NB4 (cell line): ENCODE data around the gene FAM204A.

Experiments
- DNase-seq: peaks from one replicate; pipeline ENCODE4 v3.0.0; 2010; ENCODE audit warnings: low read depth
- H3K4me3 ChIP-seq: one replicate; pipeline ENCODE4 v1.5.1; 2011; ENCODE audit warnings: mild to moderate bottlenecking, low read depth, low read length, moderate library complexity
- MYC ChIP-seq: IDR thresholded peaks from 2 replicates; pipeline ENCODE4 v1.6.1; 2011; ENCODE audit warnings: low read depth, low read length
- POLR2A ChIP-seq: IDR thresholded peaks from 2 replicates; pipeline ENCODE4 v1.6.1; 2011; ENCODE audit warnings: mild to moderate bottlenecking; ENCODE audit not compliant: insufficient read length; ENCODE audit errors: extremely low read depth
- TF ChIP-seq, protein P1 (sequence below): IDR thresholded peaks from one replicate; pipeline ENCODE4 v1.5.1; 2012; ENCODE audit warnings: low read depth, low read length
- TF ChIP-seq, protein P2 (sequence below): IDR thresholded peaks from 2 replicates; pipeline ENCODE4 v1.6.1; 2011; ENCODE audit warnings: low read depth, low read length

FAM204A gene

DNA sequence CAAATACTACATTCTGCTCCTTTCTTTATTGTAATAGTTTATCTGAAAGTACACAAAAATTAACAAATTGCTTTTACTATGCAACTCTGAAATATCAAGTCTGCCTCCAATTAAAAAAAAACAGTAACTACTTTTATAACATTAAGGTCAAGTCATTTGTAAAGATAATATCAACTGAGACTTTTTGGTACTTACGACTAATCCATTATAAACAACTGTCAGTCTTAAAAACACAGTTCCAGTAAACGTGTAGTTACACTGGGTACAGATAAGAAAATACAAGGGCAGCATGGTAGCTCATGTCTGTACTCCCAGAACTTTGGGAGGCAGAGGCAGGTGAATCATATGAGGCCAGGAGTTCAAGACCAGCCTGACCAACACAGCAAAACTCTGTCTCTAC is 32.2 kb downstream of the FAM204A start:
- H3K4me3 ChIP-seq, result no peak overlapping the region
- no peak for DNase-seq
- TF ChIP-seq, protein P1, sequence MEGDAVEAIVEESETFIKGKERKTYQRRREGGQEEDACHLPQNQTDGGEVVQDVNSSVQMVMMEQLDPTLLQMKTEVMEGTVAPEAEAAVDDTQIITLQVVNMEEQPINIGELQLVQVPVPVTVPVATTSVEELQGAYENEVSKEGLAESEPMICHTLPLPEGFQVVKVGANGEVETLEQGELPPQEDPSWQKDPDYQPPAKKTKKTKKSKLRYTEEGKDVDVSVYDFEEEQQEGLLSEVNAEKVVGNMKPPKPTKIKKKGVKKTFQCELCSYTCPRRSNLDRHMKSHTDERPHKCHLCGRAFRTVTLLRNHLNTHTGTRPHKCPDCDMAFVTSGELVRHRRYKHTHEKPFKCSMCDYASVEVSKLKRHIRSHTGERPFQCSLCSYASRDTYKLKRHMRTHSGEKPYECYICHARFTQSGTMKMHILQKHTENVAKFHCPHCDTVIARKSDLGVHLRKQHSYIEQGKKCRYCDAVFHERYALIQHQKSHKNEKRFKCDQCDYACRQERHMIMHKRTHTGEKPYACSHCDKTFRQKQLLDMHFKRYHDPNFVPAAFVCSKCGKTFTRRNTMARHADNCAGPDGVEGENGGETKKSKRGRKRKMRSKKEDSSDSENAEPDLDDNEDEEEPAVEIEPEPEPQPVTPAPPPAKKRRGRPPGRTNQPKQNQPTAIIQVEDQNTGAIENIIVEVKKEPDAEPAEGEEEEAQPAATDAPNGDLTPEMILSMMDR, result no peak
- TF ChIP-seq POLR2A, result no peak

DNA sequence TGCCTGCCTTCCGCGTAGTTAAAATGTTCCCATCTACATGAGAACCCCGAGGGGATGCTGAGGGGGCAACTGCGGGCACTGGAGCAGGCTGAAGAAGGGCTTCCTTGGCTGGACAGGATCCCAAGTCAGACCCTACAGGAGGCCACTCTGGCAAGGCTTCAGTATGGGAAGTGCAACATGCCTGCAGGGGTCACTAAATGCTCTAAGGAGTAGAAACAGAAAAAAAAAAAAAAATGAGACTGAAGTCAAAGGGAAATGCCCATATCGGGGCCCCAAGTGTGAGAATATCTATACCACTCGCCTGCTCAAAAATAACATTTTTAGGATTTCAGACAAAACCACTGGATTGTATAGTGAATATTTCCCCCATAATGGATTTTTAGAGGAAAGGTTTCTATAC is 33.5 kb downstream of the FAM204A start:
- no peak overlapping the region for H3K4me3 ChIP-seq
- TF ChIP-seq, protein P2, sequence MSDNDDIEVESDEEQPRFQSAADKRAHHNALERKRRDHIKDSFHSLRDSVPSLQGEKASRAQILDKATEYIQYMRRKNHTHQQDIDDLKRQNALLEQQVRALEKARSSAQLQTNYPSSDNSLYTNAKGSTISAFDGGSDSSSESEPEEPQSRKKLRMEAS, result no peak
- TF ChIP-seq POLR2A (no peak), MYC (no peak)
- TF ChIP-seq, protein P1, result no peak
- no peak for DNase-seq

DNA sequence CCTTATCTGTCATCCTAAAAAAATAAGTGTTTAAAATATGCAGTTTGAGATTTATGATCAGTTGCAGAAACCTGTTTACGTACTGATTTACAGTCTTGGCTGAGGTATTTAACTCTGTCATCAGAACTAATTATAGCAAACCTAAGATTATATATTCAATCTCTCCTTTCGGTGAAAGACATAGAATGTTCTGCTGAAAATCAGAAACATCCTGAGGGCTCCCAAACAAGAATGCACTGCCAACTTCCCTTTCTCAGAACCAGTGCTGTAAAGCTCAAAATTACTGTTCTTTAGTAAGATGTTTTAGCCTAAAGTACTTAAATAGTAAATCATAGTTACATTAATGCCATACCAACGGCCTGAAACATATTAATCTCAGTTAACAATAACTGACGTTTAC is 34.3 kb downstream of the FAM204A start:
- DNase-seq, result no peak
- no peak overlapping the region for H3K4me3 ChIP-seq
- TF ChIP-seq, protein P1, result no peak
- TF ChIP-seq MYC (no peak), POLR2A (no peak)
- TF ChIP-seq, protein P2, result no peak

DNA sequence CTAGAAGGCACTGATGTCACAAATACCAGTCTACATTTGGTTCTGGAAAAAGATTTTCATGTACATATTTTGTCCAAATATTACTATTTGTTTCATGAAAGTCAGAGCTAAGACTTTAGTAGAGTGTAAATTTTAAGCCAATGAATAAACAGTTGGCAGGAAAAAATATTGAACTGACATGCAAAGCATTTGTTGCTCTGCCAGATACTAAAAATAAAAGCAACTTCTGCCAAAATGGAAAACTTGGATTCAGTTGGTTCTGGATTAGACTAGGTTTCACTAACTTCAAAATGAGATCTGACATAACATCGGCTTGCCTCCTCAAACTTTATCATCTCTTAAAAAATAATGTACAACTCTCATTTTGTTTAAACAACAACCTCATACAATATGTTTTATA is 34.9 kb downstream of the FAM204A start:
- no peak for DNase-seq
- no peak overlapping the region for H3K4me3 ChIP-seq
- TF ChIP-seq, protein P2, result no peak
- TF ChIP-seq POLR2A (no peak), MYC (no peak)
- TF ChIP-seq, protein P1, result no peak

DNA sequence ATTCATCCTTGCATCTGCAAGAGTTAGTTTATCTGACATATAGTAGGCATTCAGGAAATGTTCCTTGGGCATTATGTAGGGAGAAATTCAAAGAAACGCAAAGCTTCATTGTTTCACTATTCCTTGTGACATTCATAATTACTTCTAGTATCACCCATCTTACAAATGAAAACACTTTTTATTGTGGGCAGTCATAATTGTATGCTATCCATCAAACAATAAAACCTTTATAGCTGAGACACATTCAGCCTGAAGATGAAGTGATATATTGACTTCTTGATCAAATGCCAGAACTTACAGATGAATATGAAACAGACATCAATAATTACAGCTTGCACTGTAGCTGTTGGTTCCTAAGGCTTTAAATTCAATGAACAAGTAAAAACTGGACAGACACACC is 36.4 kb downstream of the FAM204A start:
- DNase-seq, result no peak
- TF ChIP-seq POLR2A (no peak), MYC (no peak)
- TF ChIP-seq, protein P2, result no peak
- TF ChIP-seq, protein P1, result no peak
- no peak overlapping the region for H3K4me3 ChIP-seq

DNA sequence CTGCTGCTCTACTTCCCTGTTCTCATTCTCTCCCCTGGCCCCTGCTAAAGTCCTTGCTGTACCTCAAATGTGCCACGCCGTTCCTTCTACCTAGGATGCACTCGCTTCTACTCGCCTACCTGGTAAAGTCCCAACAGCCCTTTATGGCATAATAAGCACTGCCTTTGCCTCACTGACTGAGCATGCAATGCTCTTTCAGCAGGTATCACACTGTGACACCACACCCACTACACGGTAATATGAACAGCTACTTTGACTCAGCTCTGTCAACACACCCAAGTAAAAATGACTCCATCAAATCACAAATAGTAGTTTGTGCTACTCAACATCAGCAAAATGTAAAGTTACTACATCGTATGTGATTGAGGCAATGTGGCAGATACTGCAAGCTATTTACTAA is 37.6 kb downstream of the FAM204A start:
- no peak for DNase-seq
- H3K4me3 ChIP-seq, result no peak overlapping the region
- TF ChIP-seq, protein P2, result no peak
- TF ChIP-seq, protein P1, result no peak
- TF ChIP-seq MYC, result no peak
- TF ChIP-seq POLR2A, result no peak
